Small intestine (tissue), 7 donors: ENCODE measurements around the gene ZSWIM6. TPM values are rescaled to one million over a fixed set of nuclear protein-coding genes. Genes with fewer than 3 reads are reported as not detected.
A peak's percentile ranks its signal among the peaks of the same experiment; 100 is the strongest.

Source experiments
- DNase-seq, 2 donors: peaks; one replicate each; pipeline versions ENCODE4 v3.0.0 to v3.0.0-alpha.2; 2013
- FAIRE-seq: peaks from 2 replicates; lab custom pipeline; 2012; peaks lifted over from hg19 to GRCh38; lab: Jason Lieb, UNC
- H3K27ac ChIP-seq, 3 donors: one replicate each; pipeline ENCODE4 v1.5.1; 2013; ENCODE audit warnings: low read length in 2 of 3, mild to moderate bottlenecking in 2 of 3, control low read depth in 1 of 3, inconsistent platforms in 1 of 3, low read depth in 1 of 3, moderate library complexity in 1 of 3
- H3K27me3 ChIP-seq, 3 donors: one replicate each; pipeline ENCODE4 v1.6.1; 2013; ENCODE audit warnings: low read length in 3 of 3, inconsistent platforms in 1 of 3; ENCODE audit not compliant: control insufficient read depth in 3 of 3, insufficient read depth in 3 of 3
- H3K36me3 ChIP-seq, 3 donors: one replicate each; pipeline ENCODE4 v1.6.1; 2013; ENCODE audit warnings: low read length in 3 of 3, inconsistent platforms in 1 of 3, low read depth in 1 of 3, mild to moderate bottlenecking in 1 of 3, moderate library complexity in 1 of 3; ENCODE audit not compliant: control insufficient read depth in 3 of 3, insufficient read depth in 2 of 3
- H3K4me1 ChIP-seq, 3 donors: one replicate each; pipeline ENCODE4 v1.6.1; 2013; ENCODE audit warnings: low read length in 2 of 3, inconsistent platforms in 1 of 3, low read depth in 1 of 3, mild to moderate bottlenecking in 1 of 3, moderate library complexity in 1 of 3; ENCODE audit not compliant: control insufficient read depth in 3 of 3, insufficient read depth in 2 of 3
- H3K4me3 ChIP-seq, 3 donors: one replicate each; pipeline ENCODE4 v1.5.1; 2013; ENCODE audit warnings: low read length in 3 of 3, control low read depth in 1 of 3, inconsistent platforms in 1 of 3, low read depth in 1 of 3, mild to moderate bottlenecking in 1 of 3, moderate library complexity in 1 of 3
- H3K9me3 ChIP-seq, 2 donors: one replicate each; pipeline ENCODE4 v1.6.1; 2013; ENCODE audit warnings: low read depth in 1 of 2, low read length in 1 of 2; ENCODE audit not compliant: control insufficient read depth in 2 of 2, insufficient read depth in 1 of 2
- WGBS, 3 donors: extraction: QIAGEN DNeasy Blood & Tissue Kit; methylation state at CpG; one replicate each; pipeline ENCODE4 v1.1.7; 2013; 5-methylcytosine and 5-hydroxymethylcytosine counted together
- polyA plus RNA-seq, 4 donors: library from polyadenylated mRNA; stranded (reverse) in 3 of 4; unstranded in 1 of 4; fragments of 200-250 nt in 3 of 4; fragments of 120-200 nt in 1 of 4; gene quantifications; one replicate each; pipeline versions ENCODE4 v1.2.1 to v1.2.3, GENCODE V29; 2013
- donor health status: healthy with polysubstance abuse.
- donor health status: control.
- donor health status: control.
- donor health status: Bipolar disorder and iron deficiency.
- donor health status: healthy.

The ZSWIM6 gene
- polyA plus RNA-seq, 4 donors: 3.2 to 14.6 (median 4.2) TPM

DNA sequence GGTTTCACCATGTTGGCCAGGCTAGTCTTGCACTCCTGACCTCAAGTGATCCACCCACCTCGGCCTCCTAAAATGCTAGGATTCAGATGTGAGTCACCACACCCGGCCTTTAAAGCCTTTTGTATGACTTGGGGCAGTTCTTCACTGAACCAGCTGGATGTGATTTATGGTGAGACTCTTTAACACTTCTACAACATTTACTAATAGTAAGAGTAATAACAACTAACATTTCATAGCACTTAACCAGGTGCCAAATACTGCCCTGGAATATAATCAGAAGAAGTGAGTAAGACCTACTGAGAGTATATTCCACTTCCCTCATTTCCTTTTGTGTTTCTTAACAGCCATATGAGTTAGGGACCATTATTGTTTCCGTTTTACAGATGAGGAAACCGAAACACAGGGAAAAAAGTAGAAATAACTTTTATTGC is 10.0 kb downstream of the ZSWIM6 start:
- no peak for FAIRE-seq
- H3K36me3 ChIP-seq: peaks cover 0 to under 1% (median 0%) of the 10 kb centered on the region in 3 donors

DNA sequence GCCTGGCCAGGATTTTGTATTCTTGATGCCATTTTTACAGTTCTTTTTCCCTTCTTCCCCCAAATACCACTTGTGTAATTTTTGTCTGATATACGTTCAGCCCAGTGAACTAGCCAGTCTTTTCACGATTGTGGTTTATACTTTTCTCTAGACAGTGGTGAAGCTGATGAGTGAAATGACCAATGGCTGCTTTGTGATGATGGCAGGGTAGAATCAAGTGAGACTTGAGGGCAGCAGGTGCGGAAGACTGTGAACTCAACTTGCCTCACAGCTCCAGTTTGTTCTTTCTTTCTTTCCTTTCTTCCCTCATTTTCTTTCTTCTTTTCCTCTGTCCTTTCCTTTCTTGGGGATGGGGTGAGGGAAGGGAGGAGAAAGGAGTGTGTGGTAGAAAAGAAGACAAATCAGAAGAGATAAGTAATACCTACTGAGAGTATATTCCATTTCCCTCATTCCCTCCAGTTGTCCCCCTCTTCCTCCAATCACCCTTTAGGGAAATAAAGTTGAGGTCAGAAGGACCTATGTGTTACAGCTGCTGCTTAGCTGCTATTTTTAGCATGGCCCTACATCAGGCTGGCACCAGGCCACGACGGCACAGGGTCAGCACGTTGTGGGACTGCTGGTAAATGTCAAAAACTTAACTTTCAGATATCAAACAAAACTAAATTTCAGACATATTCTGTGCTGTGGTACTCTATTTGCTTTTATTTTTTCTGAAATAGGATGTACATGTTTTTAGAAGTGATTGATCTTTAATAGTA is 12.3 kb downstream of the ZSWIM6 start:
- no peak overlapping the region for H3K4me3 ChIP-seq
- DNase-seq: no peak
- 66 to 76% (median 68%) methylated on average over 6 of the region's 6 CpGs for WGBS, 3 donors
- FAIRE-seq: no peak
- no peaks in the 10 kb centered on the region for H3K9me3 ChIP-seq
- H3K27ac ChIP-seq: no peak overlapping the region
- H3K4me1 ChIP-seq: peaks cover 3 to 11% (median 6%) of the 10 kb centered on the region in 3 donors
- no peaks in the 10 kb centered on the region for H3K36me3 ChIP-seq
- no peaks in the 10 kb centered on the region for H3K27me3 ChIP-seq

More for the DNA sequence above, 10.0 kb downstream of the ZSWIM6 start:
- Histone ChIP-seq H3K4me3 (no peak overlapping the region), H3K4me1 (peaks cover 2 to 9% (median 6%) of the 10 kb centered on the region in 3 donors), H3K27ac (no peak overlapping the region), H3K27me3 (no peaks in the 10 kb centered on the region), H3K9me3 (peaks cover 0 to 2% of the 10 kb centered on the region in 2 donors)
- WGBS, 3 donors: 67 to 77% (median 70%) methylated on average over 4 of the region's 4 CpGs
- DNase-seq: no peak

DNA sequence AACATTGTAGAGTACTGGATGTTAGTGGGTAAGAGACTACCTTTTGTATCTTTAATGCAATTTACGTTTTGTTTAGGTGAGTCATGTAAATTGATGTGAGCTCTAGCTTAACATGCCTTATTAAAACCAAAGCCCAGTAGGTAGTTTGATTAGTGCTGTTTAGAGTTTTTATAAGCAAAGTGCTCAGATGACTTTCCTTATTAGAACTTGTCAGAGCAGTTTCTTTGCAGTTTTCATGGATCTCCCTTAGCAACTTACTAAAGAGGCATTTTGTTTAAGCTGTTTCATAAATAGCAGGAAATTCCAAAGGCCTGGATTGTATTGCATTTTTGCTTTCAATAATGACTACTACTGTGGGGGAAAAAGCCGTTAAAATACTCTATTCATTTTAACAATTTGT is 14.5 kb downstream of the ZSWIM6 start:
- no peak for FAIRE-seq
- Histone ChIP-seq H3K4me1 (peaks cover 3 to 9% (median 8%) of the 10 kb centered on the region in 3 donors), H3K4me3 (no peak overlapping the region), H3K36me3 (no peaks in the 10 kb centered on the region), H3K27ac (no peak overlapping the region), H3K9me3 (no peaks in the 10 kb centered on the region), H3K27me3 (no peaks in the 10 kb centered on the region)
- DNase-seq: no peak
- WGBS, 3 donors: 66 to 81% (median 79%) methylated on average over 2 of the region's 2 CpGs

DNA sequence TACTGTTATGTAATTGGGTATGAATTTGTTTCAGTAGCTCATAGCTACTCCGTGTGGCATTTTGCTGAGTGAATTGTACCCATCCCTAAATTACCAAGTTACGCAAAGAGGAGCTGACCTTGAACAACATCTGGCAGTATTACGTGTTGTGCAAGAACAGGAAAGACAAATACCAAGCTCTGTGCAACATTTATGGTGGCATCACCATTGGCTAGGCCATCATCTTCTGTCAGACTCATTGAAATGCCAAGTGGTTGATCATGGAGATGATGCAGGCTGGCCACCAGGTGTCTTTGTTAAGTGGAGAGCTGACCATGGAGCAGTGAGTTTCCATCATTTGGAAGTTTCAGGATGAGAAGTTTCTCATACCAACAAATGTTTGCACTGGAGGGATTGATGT is 15.0 kb downstream of the ZSWIM6 start:
- no peak overlapping the region for H3K27ac ChIP-seq
- no peaks in the 10 kb centered on the region for H3K9me3 ChIP-seq
- 83 to 88% (median 88%) methylated on average over 3 of the region's 3 CpGs for WGBS, 3 donors
- DNase-seq (no peak), FAIRE-seq (no peak)
- H3K4me3 ChIP-seq: no peak overlapping the region
- no peaks in the 10 kb centered on the region for H3K27me3 ChIP-seq
- H3K36me3 ChIP-seq: no peaks in the 10 kb centered on the region
- H3K4me1 ChIP-seq: peaks cover 3 to 9% (median 8%) of the 10 kb centered on the region in 3 donors

DNA sequence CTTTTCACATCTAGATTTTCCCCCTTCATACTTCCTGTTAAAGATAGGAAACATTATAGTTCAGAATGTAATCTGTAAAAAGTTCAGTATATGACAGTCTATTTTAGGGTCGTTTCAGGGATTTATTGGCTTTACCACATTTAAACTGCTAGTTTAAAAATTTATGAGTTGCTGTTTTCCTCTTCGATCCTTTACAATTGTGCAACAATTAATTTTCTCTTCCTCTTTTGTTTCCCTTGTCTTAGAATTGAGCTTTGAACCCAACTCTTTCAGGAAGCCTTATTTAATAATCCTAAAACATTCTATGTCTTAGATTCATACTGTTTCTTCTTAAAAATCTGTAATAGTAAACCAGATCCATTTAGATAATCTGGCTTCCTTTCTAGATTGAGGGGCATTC is 16.4 kb downstream of the ZSWIM6 start:
- DNase-seq (peak in 1 of 2 donors; percentile 47), FAIRE-seq (no peak)
- WGBS, 3 donors: 15 to 36% (median 16%) methylated on average over 2 of the region's 2 CpGs
- no peaks in the 10 kb centered on the region for H3K9me3 ChIP-seq
- no peaks in the 10 kb centered on the region for H3K27me3 ChIP-seq
- H3K4me1 ChIP-seq: peaks cover 2 to 9% (median 8%) of the 10 kb centered on the region in 3 donors
- H3K36me3 ChIP-seq: no peaks in the 10 kb centered on the region
- H3K4me3 ChIP-seq: no peak overlapping the region
- H3K27ac ChIP-seq: no peak overlapping the region

DNA sequence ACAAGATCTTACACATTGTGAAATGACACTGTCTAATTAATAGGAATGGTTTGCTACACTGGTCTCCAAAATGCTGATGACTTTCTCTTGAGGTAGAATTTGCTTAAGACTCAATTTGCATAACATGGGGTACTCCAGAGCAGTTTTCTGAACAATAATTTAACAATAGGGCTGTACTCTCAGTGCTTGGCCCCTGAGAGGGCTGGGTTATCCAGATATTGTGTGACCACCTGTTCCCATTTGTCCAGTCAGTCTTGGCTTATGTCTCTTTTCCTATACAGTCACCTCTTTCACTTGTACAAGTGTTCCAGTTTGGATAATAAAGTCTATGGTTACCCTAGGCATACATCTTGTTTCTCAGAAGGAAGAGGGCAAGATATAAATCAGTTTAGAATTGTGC is 17.9 kb downstream of the ZSWIM6 start:
- DNase-seq (no peak), FAIRE-seq (no peak)
- Histone ChIP-seq H3K27ac (no peak overlapping the region), H3K4me3 (no peak overlapping the region), H3K9me3 (no peaks in the 10 kb centered on the region), H3K27me3 (no peaks in the 10 kb centered on the region), H3K36me3 (no peaks in the 10 kb centered on the region), H3K4me1 (peaks cover 1 to 3% (median 2%) of the 10 kb centered on the region in 3 donors)

DNA sequence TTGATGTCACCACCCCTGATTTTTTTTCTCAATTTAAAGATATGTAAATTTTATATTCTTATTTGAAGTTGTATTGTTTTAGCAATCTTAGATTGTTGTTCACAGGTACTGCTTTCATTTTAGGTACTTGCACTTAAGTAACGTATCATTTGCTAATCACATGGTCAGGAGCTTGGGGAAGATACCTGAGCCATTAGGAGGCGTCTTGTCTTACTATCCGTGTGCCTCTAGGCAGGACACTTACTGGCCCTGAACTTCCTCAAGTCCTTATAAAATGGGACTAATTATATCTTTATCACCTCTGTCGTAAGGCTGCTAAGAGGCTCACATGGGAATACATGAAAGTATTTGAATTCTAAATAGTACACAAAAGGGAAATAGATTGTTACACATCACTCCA is 18.5 kb downstream of the ZSWIM6 start:
- 61 to 70% (median 67%) methylated on average over 4 of the region's 4 CpGs for WGBS, 3 donors
- Histone ChIP-seq H3K4me3 (no peak overlapping the region), H3K36me3 (no peaks in the 10 kb centered on the region), H3K27ac (no peak overlapping the region), H3K27me3 (no peaks in the 10 kb centered on the region), H3K4me1 (peaks cover 1 to 3% (median 2%) of the 10 kb centered on the region in 3 donors), H3K9me3 (no peaks in the 10 kb centered on the region)
- DNase-seq (no peak), FAIRE-seq (no peak)

DNA sequence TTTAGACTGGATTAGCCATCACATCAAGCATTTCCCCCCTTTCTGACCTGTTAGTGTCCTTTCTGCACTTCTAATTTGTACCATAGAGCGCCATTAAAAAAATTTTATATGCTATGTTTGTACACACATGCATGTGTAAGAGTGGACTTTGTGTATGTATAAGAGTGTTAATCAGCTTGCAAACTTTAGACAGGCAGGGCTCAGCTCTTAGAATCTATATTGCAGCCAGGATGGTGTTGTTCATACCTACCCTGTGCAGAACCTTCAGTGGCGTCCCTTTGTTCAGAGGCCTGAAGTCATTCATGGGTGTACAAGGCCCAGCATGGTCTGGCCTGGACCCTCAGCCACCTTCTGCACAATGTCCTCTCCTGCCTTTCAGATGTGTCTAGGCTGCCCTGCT is 19.7 kb downstream of the ZSWIM6 start:
- H3K9me3 ChIP-seq: no peaks in the 10 kb centered on the region
- no peaks in the 10 kb centered on the region for H3K27me3 ChIP-seq
- no peak overlapping the region for H3K27ac ChIP-seq
- DNase-seq (peak in 1 of 2 donors; percentile 34), FAIRE-seq (no peak)
- WGBS, 3 donors: 87 to 97% (median 96%) methylated on average over 2 of the region's 2 CpGs
- no peak overlapping the region for H3K4me3 ChIP-seq
- peaks cover 1 to 3% (median 2%) of the 10 kb centered on the region in 3 donors for H3K4me1 ChIP-seq
- peaks cover 0 to 2% (median 0%) of the 10 kb centered on the region in 3 donors for H3K36me3 ChIP-seq
